Retina (tissue), 1 donor: ENCODE data around the gene TEAD4.

Experiments used
- DNase-seq: peaks from one replicate; pipeline ENCODE4 v3.0.0-alpha.2; 2016

TEAD4 gene

DNA sequence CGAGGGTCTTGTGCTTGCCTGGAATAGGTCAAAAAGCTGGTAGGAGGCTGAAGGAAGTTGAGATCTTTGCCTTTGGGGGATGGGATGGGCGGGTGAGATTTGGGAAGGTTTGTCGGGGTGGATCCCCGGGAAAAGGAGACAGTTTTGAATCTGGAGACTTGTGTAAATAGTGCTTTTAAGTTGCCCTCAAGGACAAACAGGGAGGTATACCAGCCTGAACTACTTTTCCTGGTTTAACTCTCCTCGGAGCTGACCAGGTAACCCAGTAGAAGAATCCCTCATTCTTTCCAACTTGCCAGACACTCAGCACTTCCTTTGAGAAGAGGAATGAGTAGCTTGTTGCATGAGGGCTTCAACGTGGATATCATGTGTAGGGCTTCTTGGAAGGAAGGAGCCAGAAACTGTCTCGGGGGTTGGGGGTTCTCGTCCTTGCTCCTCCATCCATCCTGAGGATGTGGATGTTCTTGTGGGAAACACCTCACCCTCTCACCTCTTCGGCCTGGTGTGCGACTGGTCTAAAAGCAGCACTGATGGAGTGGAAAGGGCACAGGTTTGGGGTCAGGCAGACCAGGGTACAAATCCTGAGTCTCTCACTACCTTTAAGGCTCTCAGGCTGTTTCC, 1.9 kb downstream of the TEAD4 start:
- peak; percentile 26 for DNase-seq

GRCh38 chr12:2961705-2962104, 2.5 kb downstream of the TEAD4 start:
- no peak for DNase-seq

DNA sequence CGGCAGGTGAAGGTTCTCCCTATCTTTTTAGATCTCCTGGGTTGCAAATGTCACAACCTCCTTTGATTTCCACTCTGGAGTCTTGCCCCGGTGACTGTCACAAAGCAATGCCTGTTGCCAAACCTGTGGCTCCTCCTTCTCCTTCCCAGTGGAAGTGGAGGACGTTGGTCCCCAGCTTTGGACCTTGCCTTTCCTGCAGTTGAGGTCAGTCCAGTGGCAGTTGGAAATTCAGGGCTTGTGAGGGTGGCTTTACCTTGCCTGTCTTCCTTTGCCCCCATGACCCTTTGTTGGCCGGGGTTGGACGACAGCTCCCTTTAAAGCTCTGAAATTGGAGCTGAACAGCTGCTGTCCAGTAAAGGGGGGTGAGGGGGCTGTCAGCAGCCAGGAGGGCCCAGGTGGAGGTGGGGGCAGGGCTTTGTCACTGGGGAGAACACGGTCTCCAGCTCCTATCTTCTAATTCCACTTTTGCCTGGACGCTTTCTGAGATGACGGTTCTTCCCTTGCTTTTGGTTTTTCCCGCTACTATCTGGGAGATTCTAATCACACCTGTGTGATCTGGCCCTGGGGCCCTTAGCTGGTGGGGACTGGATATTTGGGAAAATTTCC, 4.1 kb downstream of the TEAD4 start:
- no peak for DNase-seq

DNA sequence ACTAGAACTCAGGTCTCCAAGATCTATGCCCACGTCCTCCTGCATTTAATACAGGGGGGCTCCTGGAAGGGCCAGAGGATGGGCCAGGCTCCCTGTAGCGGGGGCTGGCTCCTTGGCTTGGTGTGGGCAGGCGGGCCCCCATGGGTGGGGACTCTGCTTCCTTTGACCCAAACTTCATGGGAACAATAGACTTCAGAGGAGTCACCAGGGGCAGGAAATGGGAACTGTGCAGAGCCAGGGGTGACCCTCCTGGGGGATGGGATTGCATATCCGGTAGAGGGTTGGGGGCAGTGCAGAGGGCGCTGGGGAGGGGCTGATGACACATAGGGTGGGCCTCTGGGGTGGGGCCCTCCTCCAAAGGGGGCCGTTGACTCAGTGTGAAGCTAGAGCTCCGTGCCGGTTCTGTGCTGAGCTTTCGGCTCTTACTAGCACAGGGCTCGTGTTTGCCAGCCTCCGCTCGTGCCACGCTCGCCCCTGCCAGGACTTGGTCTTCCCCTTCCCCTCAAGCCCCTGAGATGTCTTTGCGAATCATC, 4.6 kb downstream of the TEAD4 start:
- no peak for DNase-seq

- no peak for DNase-seq
These were observed 8.5 kb downstream of the TEAD4 start for GRCh38 chr12:2967651-2968050.

- no peak for DNase-seq
These were observed 11.5 kb downstream of the TEAD4 start for GRCh38 chr12:2970744-2971143.

DNA sequence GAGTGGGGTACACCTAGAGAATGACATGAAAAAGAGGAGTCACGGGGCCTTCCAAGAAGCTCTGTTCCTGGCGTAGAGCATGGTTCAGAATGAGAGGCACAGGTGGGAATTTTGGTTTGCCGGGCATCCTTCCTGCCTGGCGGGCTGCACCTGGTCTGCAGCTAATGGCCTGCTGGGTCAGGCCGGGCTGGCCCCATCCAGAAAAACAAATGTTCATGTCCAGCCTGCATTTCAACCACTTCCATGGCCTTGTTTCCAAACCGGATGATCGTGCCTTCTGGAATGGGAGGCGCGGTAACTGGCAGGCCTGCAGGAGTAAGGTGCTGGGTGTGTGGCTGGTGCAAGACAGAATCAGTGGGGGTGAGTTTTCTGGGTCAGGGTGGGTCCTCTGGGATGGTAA, 14.4 kb downstream of the TEAD4 start:
- DNase-seq = no peak

DNA sequence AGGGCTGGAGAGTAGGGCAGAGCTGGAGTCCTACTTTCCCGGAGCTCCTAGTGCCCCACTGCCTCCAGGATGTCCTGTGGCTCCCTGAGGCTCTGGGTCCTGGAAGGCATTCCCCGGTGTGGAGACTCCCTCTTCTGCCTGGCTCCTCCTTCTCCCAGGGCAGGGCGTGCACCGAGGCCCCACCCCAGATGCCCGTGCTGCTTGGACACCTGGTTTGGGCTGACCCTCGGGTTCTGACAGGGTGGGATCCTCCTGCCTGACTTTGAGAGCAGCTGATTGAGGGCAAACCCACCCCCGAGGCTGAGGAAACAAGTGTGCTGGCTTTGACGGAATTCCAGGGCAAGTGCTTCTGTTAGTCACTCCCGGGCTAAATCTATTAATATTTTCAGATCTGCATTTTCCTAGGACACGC, 15.4 kb downstream of the TEAD4 start:
- DNase-seq = no peak

- no peak for DNase-seq
These were observed 17.4 kb downstream of the TEAD4 start for GRCh38 chr12:2976581-2976996.

DNA sequence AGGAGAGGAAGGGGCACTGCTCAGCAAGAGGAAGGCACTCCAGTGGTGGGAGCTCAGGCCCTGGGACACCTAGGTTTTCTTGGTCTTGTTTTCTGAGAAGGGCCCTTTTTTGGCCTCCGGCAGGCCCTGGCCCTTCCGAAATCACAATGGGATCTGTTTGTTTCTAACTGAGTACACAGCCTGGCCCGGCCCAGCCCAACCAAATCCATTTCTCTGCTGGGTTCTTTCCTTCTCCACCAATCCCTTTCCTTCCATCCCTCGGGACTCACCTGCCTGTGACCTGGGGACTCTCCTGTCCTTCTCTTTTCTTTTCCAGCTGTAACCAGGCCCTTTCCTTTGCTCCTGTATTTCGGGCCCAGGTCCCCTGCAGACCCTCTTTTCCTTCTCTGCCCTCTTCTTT, 18.6 kb downstream of the TEAD4 start:
- DNase-seq = no peak

DNA sequence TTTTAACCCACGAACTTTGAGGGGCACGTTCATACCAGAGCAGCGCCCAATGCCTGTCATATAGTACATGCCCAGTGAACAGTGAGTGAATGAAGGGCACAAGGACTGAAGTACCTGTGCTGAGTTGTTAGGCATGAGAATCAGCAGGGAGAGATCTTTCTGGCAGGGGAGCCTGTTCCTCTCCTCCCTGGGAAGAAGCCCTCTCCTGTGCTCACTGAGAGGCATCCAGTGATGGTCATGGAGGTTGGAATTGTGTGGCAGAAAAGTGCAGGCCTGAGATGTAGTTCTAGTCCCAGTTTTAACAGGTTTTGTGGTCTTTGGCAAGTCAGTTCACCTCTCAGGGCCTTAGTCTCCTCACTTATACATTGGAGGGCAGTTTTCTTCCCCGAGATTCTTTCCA, 20.6 kb downstream of the TEAD4 start:
- no peak for DNase-seq

- no peak for DNase-seq
These were observed 21.4 kb downstream of the TEAD4 start for GRCh38 chr12:2980630-2981029.

- DNase-seq = no peak
These were observed 23.2 kb downstream of the TEAD4 start for GRCh38 chr12:2982361-2982760.

DNA sequence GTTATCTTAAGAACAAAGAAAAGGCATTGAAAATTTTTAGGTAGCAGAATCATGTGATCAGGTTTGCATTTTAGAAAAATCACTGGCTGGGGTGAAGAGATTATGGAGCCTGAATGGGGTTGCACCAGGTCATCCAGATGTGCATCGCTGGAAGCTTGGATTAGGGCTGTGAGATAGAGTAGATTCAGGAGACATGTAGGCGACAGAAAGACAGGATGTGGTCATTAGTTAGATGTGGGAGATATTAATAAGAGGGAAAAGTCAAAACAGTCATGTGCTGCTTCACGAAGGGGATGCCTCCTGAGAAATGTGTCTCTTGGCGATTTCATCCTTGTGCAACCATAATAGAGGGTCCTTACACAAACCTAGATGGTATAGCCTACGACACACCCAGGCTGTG, 25.1 kb downstream of the TEAD4 start:
- no peak for DNase-seq

- DNase-seq = no peak
These were observed 25.5 kb downstream of the TEAD4 start for GRCh38 chr12:2984698-2985097.

- DNase-seq = no peak
These were observed 27.7 kb downstream of the TEAD4 start for GRCh38 chr12:2986876-2987275.

GRCh38 chr12:2988494-2988893, 29.3 kb downstream of the TEAD4 start:
- no peak for DNase-seq

DNA sequence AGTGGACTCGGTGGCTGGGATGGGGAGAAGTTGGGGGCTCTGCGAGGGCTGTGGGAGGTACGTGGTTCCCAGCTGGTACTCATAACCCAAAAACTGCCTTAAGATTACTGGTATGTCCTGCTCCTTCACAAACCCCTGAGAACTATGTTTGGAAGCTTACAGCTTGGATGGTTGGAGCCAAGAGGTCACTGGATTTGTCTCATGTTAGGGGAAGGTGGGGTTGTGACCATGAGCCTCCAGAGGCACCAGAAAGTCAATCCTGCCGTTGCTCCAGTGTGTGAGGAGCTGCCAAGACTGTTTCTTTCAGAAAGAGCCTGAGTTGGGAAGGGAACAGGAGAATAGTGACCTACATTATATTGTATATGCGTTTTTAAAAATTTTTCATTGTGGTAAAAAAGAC, 33.5 kb downstream of the TEAD4 start:
- DNase-seq = no peak

DNA sequence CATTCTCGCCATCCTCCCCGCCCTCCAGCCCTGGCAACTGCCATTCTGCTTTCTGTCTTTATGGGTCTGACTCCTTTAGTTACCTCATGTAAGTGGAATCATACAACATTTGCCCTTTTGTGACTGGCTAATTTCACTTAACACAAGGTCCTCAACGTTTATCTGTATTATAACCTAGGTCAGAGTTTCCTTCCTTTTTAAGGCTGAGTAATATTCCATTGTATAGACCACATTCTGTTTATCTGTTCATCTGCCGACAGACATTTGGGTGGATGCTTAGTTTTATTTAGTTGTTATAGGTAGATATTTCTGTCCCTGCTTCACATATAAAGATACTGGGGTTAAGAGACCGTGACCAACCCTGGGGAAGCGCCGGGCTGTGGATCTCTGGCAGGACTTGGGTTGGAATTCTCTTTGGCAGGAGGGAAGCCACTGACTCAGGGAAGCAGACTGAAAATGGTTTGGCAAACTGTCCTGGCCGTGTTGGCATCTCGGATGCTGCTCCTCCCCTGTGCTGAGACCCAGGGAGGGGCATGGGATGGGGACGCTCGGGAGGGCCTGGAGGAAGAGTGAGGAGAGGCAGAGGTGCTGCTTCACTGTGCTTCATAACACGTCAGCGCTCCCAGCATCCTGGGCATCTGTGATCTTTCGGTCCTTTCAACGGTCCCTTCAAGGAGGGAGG, 38.9 kb downstream of the TEAD4 start:
- DNase-seq = no peak

GRCh38 chr12:2998789-2999264, 39.6 kb downstream of the TEAD4 start:
- DNase-seq = no peak

GRCh38 chr12:2999265-2999841, 40.2 kb downstream of the TEAD4 start:
- peak; percentile 30 for DNase-seq

DNA sequence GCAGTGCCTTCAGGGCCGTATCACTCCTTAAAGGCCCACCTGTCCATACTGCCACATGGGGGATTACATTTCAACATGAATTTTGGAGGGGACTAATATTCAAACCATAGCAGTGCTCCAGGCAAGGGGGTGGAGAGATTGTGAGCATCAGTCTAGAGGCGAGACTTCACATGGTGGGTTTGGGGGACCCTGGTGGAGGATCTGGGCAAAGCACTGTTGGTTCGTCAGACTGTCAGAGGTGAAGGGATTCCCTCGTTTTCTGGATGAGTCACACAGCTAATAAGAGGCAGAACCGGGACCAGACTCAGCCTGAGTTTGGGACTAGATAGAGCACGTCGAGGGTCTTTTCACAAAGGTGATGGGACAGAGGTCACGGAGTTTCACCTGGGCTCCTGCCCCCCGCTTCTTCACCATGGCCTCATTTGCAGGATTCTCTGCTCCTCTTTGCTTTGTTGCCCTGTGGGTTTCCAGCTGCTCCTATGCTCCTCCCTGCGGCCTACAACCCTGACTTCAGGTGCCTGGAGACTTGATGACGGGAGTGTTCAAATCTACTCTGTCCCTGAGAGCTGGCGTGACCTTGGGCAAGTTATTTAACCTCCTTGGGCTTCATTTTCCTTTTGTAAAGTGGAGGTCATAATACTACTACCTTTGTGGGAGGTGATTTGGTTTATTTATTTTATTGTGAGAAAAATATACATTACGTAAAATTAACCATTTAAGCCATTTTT, 41.5 kb downstream of the TEAD4 start:
- DNase-seq = no peak

GRCh38 chr12:3002646-3003045, 43.4 kb downstream of the TEAD4 start:
- DNase-seq = no peak
